Measurements from ENCODE around the gene RIBC1. TPM values are rescaled to one million over a fixed set of nuclear protein-coding genes. Genes with fewer than 3 reads are reported as not detected.
A peak's percentile ranks its signal among the peaks of the same experiment; 100 is the strongest.
"Not testable (repeated sequence)": the region's sequence is repeated elsewhere in the genome, so short reads cannot be mapped to it uniquely, and the experiment has no call there.

The RIBC1 gene
- total and polyA plus RNA-seq, 5 donors from 2014 or later = 0.39 to 1.8 (median 0.83) TPM; not detected in 1

DNA sequence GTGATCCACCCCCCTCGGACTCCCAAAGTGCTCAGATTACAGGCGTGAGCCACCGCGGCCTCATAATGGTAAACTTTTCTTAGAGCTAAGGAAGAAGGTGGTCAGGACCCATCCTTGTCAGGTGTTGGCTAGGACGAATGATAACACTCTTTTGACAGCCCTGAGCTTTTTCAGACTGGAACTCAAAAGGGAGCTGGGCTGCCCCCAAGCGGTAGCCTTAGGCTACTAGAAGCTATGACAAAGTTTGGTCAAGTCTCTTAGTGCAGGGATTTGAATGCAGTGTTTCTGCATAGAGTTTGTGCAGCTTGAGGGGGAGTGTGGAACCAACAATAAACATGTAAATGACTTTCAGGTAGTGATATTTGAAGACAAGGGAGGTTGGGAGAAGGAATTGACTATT lies 23.3 kb downstream of the RIBC1 start:
- no peaks in the 10 kb centered on the region for H3K36me3 ChIP-seq (ENCODE audit: control insufficient read depth, insufficient read depth, low read length)
- H3K4me3 ChIP-seq (ENCODE audit: low read depth, low read length) = no peak overlapping the region
- Mint-ChIP-seq H3K4me3 (no peak overlapping the region), H3K9me3 (no peaks in the 10 kb centered on the region), H3K36me3 (no peaks in the 10 kb centered on the region), H3K27me3 (no peaks in the 10 kb centered on the region), H3K4me1 (peaks cover 0 to 8% (median 0%) of the 10 kb centered on the region in 4 donors), H3K27ac (no peak overlapping the region)
- DNase-seq = peak in 2 of 3 donors; percentile 26 to 67
- no peaks in the 10 kb centered on the region for H3K9me3 ChIP-seq (ENCODE audit: control insufficient read depth in 2 of 2, low read length in 2 of 2)
- ATAC-seq (ENCODE audit: low read depth in 2 of 2) = no peak
- no peaks in the 10 kb centered on the region for H3K27me3 ChIP-seq (ENCODE audit: control insufficient read depth, insufficient read depth, low read length)
- peaks cover 10% of the 10 kb centered on the region for H3K4me1 ChIP-seq (ENCODE audit: control insufficient read depth, insufficient read depth, low read length, poor library complexity, severe bottlenecking)
- H3K27ac ChIP-seq (ENCODE audit: insufficient read depth, low read length, poor library complexity, severe bottlenecking) = no peak overlapping the region

GRCh38 chrX:53447441-53447840 lies 24.8 kb downstream of the RIBC1 start:
- no peak for DNase-seq
- Histone ChIP-seq H3K4me3 (ENCODE audit: low read depth, low read length) (no peak overlapping the region), H3K4me1 (ENCODE audit: control insufficient read depth, insufficient read depth, low read length, poor library complexity, severe bottlenecking) (no peaks in the 10 kb centered on the region), H3K27me3 (ENCODE audit: control insufficient read depth, insufficient read depth, low read length) (no peaks in the 10 kb centered on the region), H3K36me3 (ENCODE audit: control insufficient read depth, insufficient read depth, low read length) (no peaks in the 10 kb centered on the region), H3K9me3 (ENCODE audit: control insufficient read depth in 2 of 2, low read length in 2 of 2) (no peaks in the 10 kb centered on the region), H3K27ac (ENCODE audit: insufficient read depth, low read length, poor library complexity, severe bottlenecking) (no peak overlapping the region)
- ATAC-seq (ENCODE audit: low read depth in 2 of 2) = no peak
- Mint-ChIP-seq H3K36me3 (no peaks in the 10 kb centered on the region), H3K9me3 (no peaks in the 10 kb centered on the region), H3K27ac (no peak overlapping the region), H3K27me3 (no peaks in the 10 kb centered on the region), H3K4me3 (no peak overlapping the region), H3K4me1 (no peaks in the 10 kb centered on the region)

DNA sequence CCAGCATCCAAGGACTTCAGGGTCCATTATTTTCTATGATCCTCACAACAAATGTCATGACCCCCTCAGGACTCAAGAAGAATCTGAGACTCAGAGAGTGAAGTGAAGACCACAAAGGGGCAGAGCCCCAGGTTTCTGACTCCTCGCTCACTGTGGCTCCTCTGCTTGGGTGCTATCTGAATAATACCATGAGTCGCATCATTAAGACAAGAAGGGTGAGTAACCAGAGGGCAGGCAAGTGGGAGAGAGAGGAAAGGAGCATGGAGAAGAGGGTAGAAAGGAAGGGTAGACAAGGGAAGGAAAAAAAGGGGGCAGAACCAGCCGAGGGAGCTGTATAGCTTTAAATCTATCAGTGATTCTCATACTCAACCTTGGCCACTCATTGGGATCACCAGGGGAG lies 27.0 kb downstream of the RIBC1 start:
- H3K36me3 Mint-ChIP-seq = no peaks in the 10 kb centered on the region
- no peaks in the 10 kb centered on the region for H3K27me3 Mint-ChIP-seq
- Histone ChIP-seq H3K27ac (ENCODE audit: insufficient read depth, low read length, poor library complexity, severe bottlenecking) (no peak overlapping the region), H3K4me1 (ENCODE audit: control insufficient read depth, insufficient read depth, low read length, poor library complexity, severe bottlenecking) (no peaks in the 10 kb centered on the region), H3K4me3 (ENCODE audit: low read depth, low read length) (no peak overlapping the region), H3K27me3 (ENCODE audit: control insufficient read depth, insufficient read depth, low read length) (no peaks in the 10 kb centered on the region), H3K36me3 (ENCODE audit: control insufficient read depth, insufficient read depth, low read length) (no peaks in the 10 kb centered on the region), H3K9me3 (ENCODE audit: control insufficient read depth in 2 of 2, low read length in 2 of 2) (no peaks in the 10 kb centered on the region)
- no peak overlapping the region for H3K4me3 Mint-ChIP-seq
- no peaks in the 10 kb centered on the region for H3K4me1 Mint-ChIP-seq
- no peak overlapping the region for H3K27ac Mint-ChIP-seq
- no peak for DNase-seq
- no peaks in the 10 kb centered on the region for H3K9me3 Mint-ChIP-seq
- no peak for ATAC-seq (ENCODE audit: low read depth in 2 of 2)

- Histone ChIP-seq H3K9me3 (ENCODE audit: control insufficient read depth in 2 of 2, low read length in 2 of 2) (no peaks in the 10 kb centered on the region), H3K27me3 (ENCODE audit: control insufficient read depth, insufficient read depth, low read length) (no peaks in the 10 kb centered on the region), H3K36me3 (ENCODE audit: control insufficient read depth, insufficient read depth, low read length) (no peaks in the 10 kb centered on the region), H3K4me1 (ENCODE audit: control insufficient read depth, insufficient read depth, low read length, poor library complexity, severe bottlenecking) (no peaks in the 10 kb centered on the region), H3K27ac (ENCODE audit: insufficient read depth, low read length, poor library complexity, severe bottlenecking) (no peak overlapping the region), H3K4me3 (ENCODE audit: low read depth, low read length) (no peak overlapping the region)
- Mint-ChIP-seq H3K9me3 (no peaks in the 10 kb centered on the region), H3K27me3 (no peaks in the 10 kb centered on the region), H3K4me1 (no peaks in the 10 kb centered on the region), H3K36me3 (no peaks in the 10 kb centered on the region), H3K4me3 (no peak overlapping the region), H3K27ac (no peak overlapping the region)
- ATAC-seq (ENCODE audit: low read depth in 2 of 2) (no peak), DNase-seq (no peak)
These were observed 30.1 kb downstream of the RIBC1 start for GRCh38 chrX:53452812-53453211.

GRCh38 chrX:53456254-53456653 lies 33.6 kb downstream of the RIBC1 start:
- no peaks in the 10 kb centered on the region for H3K9me3 ChIP-seq (ENCODE audit: control insufficient read depth in 2 of 2, low read length in 2 of 2)
- no peaks in the 10 kb centered on the region for H3K4me1 Mint-ChIP-seq
- H3K27ac ChIP-seq (ENCODE audit: insufficient read depth, low read length, poor library complexity, severe bottlenecking) = no peak overlapping the region
- ATAC-seq (ENCODE audit: low read depth in 2 of 2) (no peak), DNase-seq (no peak)
- no peak overlapping the region for H3K4me3 ChIP-seq (ENCODE audit: low read depth, low read length)
- no peak overlapping the region for H3K27ac Mint-ChIP-seq
- peaks cover 0 to 2% (median 0%) of the 10 kb centered on the region in 7 donors for H3K9me3 Mint-ChIP-seq
- no peaks in the 10 kb centered on the region for H3K27me3 Mint-ChIP-seq
- H3K4me1 ChIP-seq (ENCODE audit: control insufficient read depth, insufficient read depth, low read length, poor library complexity, severe bottlenecking) = no peaks in the 10 kb centered on the region
- no peaks in the 10 kb centered on the region for H3K36me3 ChIP-seq (ENCODE audit: control insufficient read depth, insufficient read depth, low read length)
- no peaks in the 10 kb centered on the region for H3K27me3 ChIP-seq (ENCODE audit: control insufficient read depth, insufficient read depth, low read length)
- no peak overlapping the region for H3K4me3 Mint-ChIP-seq
- H3K36me3 Mint-ChIP-seq = no peaks in the 10 kb centered on the region

- no peak overlapping the region for H3K27ac Mint-ChIP-seq
- ATAC-seq (ENCODE audit: low read depth in 2 of 2) (no peak), DNase-seq (no peak)
- no peak overlapping the region for H3K27ac ChIP-seq (ENCODE audit: insufficient read depth, low read length, poor library complexity, severe bottlenecking)
- no peaks in the 10 kb centered on the region for H3K4me1 Mint-ChIP-seq
- no peak overlapping the region for H3K4me3 Mint-ChIP-seq
- peaks cover 4% of the 10 kb centered on the region for H3K27me3 Mint-ChIP-seq
- H3K4me3 ChIP-seq (ENCODE audit: low read depth, low read length) = no peak overlapping the region
- no peaks in the 10 kb centered on the region for H3K9me3 ChIP-seq (ENCODE audit: control insufficient read depth in 2 of 2, low read length in 2 of 2)
- H3K4me1 ChIP-seq (ENCODE audit: control insufficient read depth, insufficient read depth, low read length, poor library complexity, severe bottlenecking) = no peaks in the 10 kb centered on the region
- no peaks in the 10 kb centered on the region for H3K36me3 ChIP-seq (ENCODE audit: control insufficient read depth, insufficient read depth, low read length)
- peaks cover 0 to 2% (median 0%) of the 10 kb centered on the region in 7 donors for H3K9me3 Mint-ChIP-seq
- H3K36me3 Mint-ChIP-seq = no peaks in the 10 kb centered on the region
- no peaks in the 10 kb centered on the region for H3K27me3 ChIP-seq (ENCODE audit: control insufficient read depth, insufficient read depth, low read length)
These were observed 35.4 kb downstream of the RIBC1 start for GRCh38 chrX:53458082-53458481.

DNA sequence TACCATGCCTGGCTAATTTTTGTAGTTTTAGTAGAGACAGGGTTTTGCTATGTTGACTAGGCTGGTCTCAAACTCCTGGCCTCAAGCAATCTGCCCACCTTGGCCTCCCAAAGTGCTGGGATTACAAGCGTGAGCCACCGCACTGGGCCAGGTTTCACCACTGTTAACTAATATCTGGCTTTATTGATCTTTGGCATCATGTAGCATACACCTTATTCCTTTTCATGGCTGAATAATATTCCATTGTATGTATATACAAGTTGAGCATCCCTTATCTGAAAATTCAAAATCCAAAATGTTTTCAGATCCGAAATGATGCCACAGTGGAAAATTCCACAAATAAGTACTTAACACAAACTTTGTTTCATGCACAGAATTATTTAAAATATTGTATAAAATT lies 46.0 kb downstream of the RIBC1 start:
- H3K9me3 Mint-ChIP-seq; H3K27me3 ChIP-seq (ENCODE audit: control insufficient read depth, insufficient read depth, low read length); H3K9me3 ChIP-seq (ENCODE audit: control insufficient read depth in 2 of 2, low read length in 2 of 2); DNase-seq; H3K27ac Mint-ChIP-seq; H3K36me3 ChIP-seq (ENCODE audit: control insufficient read depth, insufficient read depth, low read length); H3K36me3 Mint-ChIP-seq; H3K27ac ChIP-seq (ENCODE audit: insufficient read depth, low read length, poor library complexity, severe bottlenecking); ATAC-seq (ENCODE audit: low read depth in 2 of 2); H3K4me3 ChIP-seq (ENCODE audit: low read depth, low read length); H3K4me1 Mint-ChIP-seq; H3K27me3 Mint-ChIP-seq; H3K4me3 Mint-ChIP-seq; H3K4me1 ChIP-seq (ENCODE audit: control insufficient read depth, insufficient read depth, low read length, poor library complexity, severe bottlenecking): not testable (repeated sequence)

GRCh38 chrX:53471346-53471745 lies 48.7 kb downstream of the RIBC1 start:
- no peak for ATAC-seq (ENCODE audit: low read depth in 2 of 2)

More at GRCh38 chrX:53471346-53471745, 48.7 kb downstream of the RIBC1 start:
- Histone ChIP-seq H3K27me3 (ENCODE audit: control insufficient read depth, insufficient read depth, low read length) (no peaks in the 10 kb centered on the region), H3K9me3 (ENCODE audit: control insufficient read depth in 2 of 2, low read length in 2 of 2) (no peaks in the 10 kb centered on the region), H3K4me1 (ENCODE audit: control insufficient read depth, insufficient read depth, low read length, poor library complexity, severe bottlenecking) (no peaks in the 10 kb centered on the region), H3K27ac (ENCODE audit: insufficient read depth, low read length, poor library complexity, severe bottlenecking) (no peak overlapping the region), H3K36me3 (ENCODE audit: control insufficient read depth, insufficient read depth, low read length) (no peaks in the 10 kb centered on the region), H3K4me3 (ENCODE audit: low read depth, low read length) (no peak overlapping the region)
- no peaks in the 10 kb centered on the region for H3K27me3 Mint-ChIP-seq
- H3K36me3 Mint-ChIP-seq = no peaks in the 10 kb centered on the region
- H3K27ac Mint-ChIP-seq = no peak overlapping the region
- no peak for DNase-seq
- no peaks in the 10 kb centered on the region for H3K4me1 Mint-ChIP-seq
- no peak overlapping the region for H3K4me3 Mint-ChIP-seq
- H3K9me3 Mint-ChIP-seq = peaks cover 0 to 3% (median 0%) of the 10 kb centered on the region in 7 donors

Measured in CD4-positive, CD25-positive, alpha-beta regulatory T cell (primary cell).